ENCODE results near the gene ABL2. TPM values are rescaled to one million over a fixed set of nuclear protein-coding genes. Genes with fewer than 3 reads are reported as not detected.
"Not testable (repeated sequence)": the region's sequence is repeated elsewhere in the genome, so short reads cannot be mapped to it uniquely, and the experiment has no call there.

The ABL2 gene
- total and polyA plus RNA-seq, 2 donors (not counting 3 experiments of a cell fraction or from before 2014, with no cell fraction given): 41.8 to 158 TPM

- TF ChIP-seq MYC (IDR thresholded peaks at IDR 0.05; ENCODE audit: low read depth, low read length) (no peak), FOS (IDR thresholded peaks at IDR 0.05; ENCODE audit: borderline replicate concordance, insufficient read depth, low read length) (no peak), POLR2A (IDR thresholded peaks at IDR 0.05; ENCODE audit: low read depth, low read length) (no peak), GATA2 (IDR thresholded peaks at IDR 0.05; ENCODE audit: insufficient read depth, insufficient read length, low read depth, low read length) (no peak), POLR2AphosphoS5 (IDR thresholded peaks at IDR 0.05; ENCODE audit: insufficient read depth, low read depth, low read length) (no peak), CTCF (IDR thresholded peaks at IDR 0.05; ENCODE audit: extremely low read depth in 1 of 2, insufficient read depth in 1 of 2, low read depth in 1 of 2, low read length in 2 of 2) (no peak), EZH2 (IDR thresholded peaks at IDR 0.05; ENCODE audit: borderline replicate concordance, low read depth, low read length, severe bottlenecking) (no peak), JUN (IDR thresholded peaks at IDR 0.05; ENCODE audit: borderline replicate concordance, insufficient read depth, insufficient read length, low read depth) (no peak)
- TF ChIP-seq, protein P1, sequence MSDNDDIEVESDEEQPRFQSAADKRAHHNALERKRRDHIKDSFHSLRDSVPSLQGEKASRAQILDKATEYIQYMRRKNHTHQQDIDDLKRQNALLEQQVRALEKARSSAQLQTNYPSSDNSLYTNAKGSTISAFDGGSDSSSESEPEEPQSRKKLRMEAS (IDR thresholded peaks at IDR 0.05; ENCODE audit: insufficient read depth, insufficient read length): no peak
- Histone ChIP-seq H3K9me3 (replicated peaks; ENCODE audit: control insufficient read depth, insufficient read depth, low read length) (no peaks in the 10 kb centered on the region), H2AFZ (ENCODE audit: low read depth, low read length) (no peak overlapping the region), H3K79me2 (ENCODE audit: control insufficient read depth, insufficient read depth, low read length) (peaks cover 41% of the 10 kb centered on the region), H3K27ac (ENCODE audit: insufficient read depth, low read depth, low read length) (no peak overlapping the region), H3K9me1 (replicated peaks; ENCODE audit: control insufficient read depth, extremely low read depth, insufficient read depth, low read length) (no peaks in the 10 kb centered on the region), H4K20me1 (replicated peaks; ENCODE audit: control insufficient read depth, extremely low read depth, insufficient read depth, low read length) (no peaks in the 10 kb centered on the region), H3K4me1 (ENCODE audit: control insufficient read depth, extremely low read depth, insufficient read depth, low read length) (peaks cover 8% of the 10 kb centered on the region), H3K27me3 (ENCODE audit: control insufficient read depth in 2 of 2, insufficient read depth in 2 of 2, low read length in 2 of 2) (no peaks in the 10 kb centered on the region), H3K9ac (replicated peaks; ENCODE audit: extremely low read depth, insufficient read depth, low read length) (no peak overlapping the region), H3K36me3 (ENCODE audit: control insufficient read depth in 2 of 2, extremely low read depth in 1 of 2, insufficient read depth in 2 of 2, low read length in 2 of 2) (no peaks in the 10 kb centered on the region), H3K4me2 (ENCODE audit: insufficient read depth, low read length) (no peak overlapping the region), H3K4me3 (replicated peaks in 1 of 3; ENCODE audit: insufficient read depth in 1 of 3, low read depth in 1 of 3, low read length in 3 of 3) (no peak overlapping the region)
- CTCF ChIA-PET: interaction anchor here (0.8 to 1.3 kb wide), 5 partner anchors 9 to 61 kb away, joined by 3 to 4 read pairs (median 3); no protein-coding TSS in a partner anchor
- BruUV-seq (replicated peaks): no TSS peak
- intact Hi-C loops (cut with micrococcal nuclease) (no loop called here), dilution Hi-C loops (cut with MboI; ENCODE audit: extremely low pct_ligation_motif_present, low sequenced_read_pairs) (no loop called here)
- POLR2A ChIA-PET: interaction anchor here (0.6 to 0.7 kb wide), 2 partner anchors 26 to 34 kb away, joined by 4 to 6 read pairs; no protein-coding TSS in a partner anchor
- FAIRE-seq (no peak), DNase-seq (ENCODE audit: low read depth, low spot score) (no peak)
Measured at GRCh38 chr1:179175011-179175841, 54.3 kb downstream of the ABL2 start.

- CTCF ChIA-PET: interaction anchor here (2.3 kb wide), 1 partner anchor 49 kb away, joined by 8 read pairs; no protein-coding TSS in a partner anchor
- H2AFZ ChIP-seq (ENCODE audit: low read depth, low read length); H3K4me1 ChIP-seq (ENCODE audit: control insufficient read depth, extremely low read depth, insufficient read depth, low read length); POLR2A ChIA-PET; FAIRE-seq; H3K36me3 ChIP-seq (ENCODE audit: control insufficient read depth in 2 of 2, extremely low read depth in 1 of 2, insufficient read depth in 2 of 2, low read length in 2 of 2); H3K27ac ChIP-seq (ENCODE audit: insufficient read depth, low read depth, low read length); BruUV-seq (replicated peaks); intact Hi-C loops (cut with micrococcal nuclease); dilution Hi-C loops (cut with MboI; ENCODE audit: extremely low pct_ligation_motif_present, low sequenced_read_pairs); H3K27me3 ChIP-seq (ENCODE audit: control insufficient read depth in 2 of 2, insufficient read depth in 2 of 2, low read length in 2 of 2); H4K20me1 ChIP-seq (replicated peaks; ENCODE audit: control insufficient read depth, extremely low read depth, insufficient read depth, low read length); DNase-seq (ENCODE audit: low read depth, low spot score); H3K9ac ChIP-seq (replicated peaks; ENCODE audit: extremely low read depth, insufficient read depth, low read length); H3K4me2 ChIP-seq (ENCODE audit: insufficient read depth, low read length); H3K4me3 ChIP-seq (replicated peaks in 1 of 3; ENCODE audit: insufficient read depth in 1 of 3, low read depth in 1 of 3, low read length in 3 of 3); H3K9me1 ChIP-seq (replicated peaks; ENCODE audit: control insufficient read depth, extremely low read depth, insufficient read depth, low read length); H3K9me3 ChIP-seq (replicated peaks; ENCODE audit: control insufficient read depth, insufficient read depth, low read length): not testable (repeated sequence)
- H3K79me2 ChIP-seq (ENCODE audit: control insufficient read depth, insufficient read depth, low read length): peaks cover 36% of the 10 kb centered on the region
Measured at GRCh38 chr1:179170468-179170770, 59.1 kb downstream of the ABL2 start.

Measured in endothelial cell of umbilical vein (primary cell).